ENCODE data around the gene OGDHL.
"Not testable (repeated sequence)": the region's sequence is repeated elsewhere in the genome, so short reads cannot be mapped to it uniquely, and the experiment has no call there.

The OGDHL gene

GRCh38 chr10:49761789-49762565, at the start of gene OGDHL:
Gene OGDHL (minus strand): TSS chr10:49762323. CDS start chr10:49758592, 3,731 bp downstream.
- peak; percentile 93 for DNase-seq (ENCODE audit: low spot score)
- FAIRE-seq: peak; percentile 96

GRCh38 chr10:49803988-49804387, 41.9 kb upstream of the OGDHL start:
- no peak for DNase-seq (ENCODE audit: low spot score)
- peak; percentile 59 for FAIRE-seq

- no peak for DNase-seq (ENCODE audit: low spot score)
- no peak for FAIRE-seq
These were observed 36.2 kb upstream of the OGDHL start for GRCh38 chr10:49798275-49798674.

GRCh38 chr10:49791100-49791499, 29.0 kb upstream of the OGDHL start:
- FAIRE-seq (no peak), DNase-seq (ENCODE audit: low spot score) (no peak)

GRCh38 chr10:49784681-49785080, 22.6 kb upstream of the OGDHL start:
- no peak for DNase-seq (ENCODE audit: low spot score)
- no peak for FAIRE-seq

GRCh38 chr10:49783645-49784044, 21.5 kb upstream of the OGDHL start:
- no peak for DNase-seq (ENCODE audit: low spot score)
- FAIRE-seq: no peak

GRCh38 chr10:49781247-49781646, 19.1 kb upstream of the OGDHL start:
- DNase-seq (ENCODE audit: low spot score) (no peak), FAIRE-seq (no peak)

- FAIRE-seq: no peak
- no peak for DNase-seq (ENCODE audit: low spot score)
These were observed 16.1 kb upstream of the OGDHL start for GRCh38 chr10:49778197-49778596.

GRCh38 chr10:49776851-49777250, 14.7 kb upstream of the OGDHL start:
- no peak for FAIRE-seq
- DNase-seq (ENCODE audit: low spot score): no peak

GRCh38 chr10:49775014-49775413, 12.9 kb upstream of the OGDHL start:
- FAIRE-seq: no peak
- DNase-seq (ENCODE audit: low spot score): no peak

- not testable (repeated sequence) for FAIRE-seq; DNase-seq (ENCODE audit: low spot score)
These were observed 10.8 kb upstream of the OGDHL start for GRCh38 chr10:49772944-49773343.

GRCh38 chr10:49771046-49771445, 8.9 kb upstream of the OGDHL start:
- DNase-seq (ENCODE audit: low spot score); FAIRE-seq: not testable (repeated sequence)

GRCh38 chr10:49769692-49770091, 7.6 kb upstream of the OGDHL start:
- FAIRE-seq (no peak), DNase-seq (ENCODE audit: low spot score) (no peak)

GRCh38 chr10:49768731-49769130, 6.6 kb upstream of the OGDHL start:
- FAIRE-seq (no peak), DNase-seq (ENCODE audit: low spot score) (no peak)

- no peak for FAIRE-seq
- no peak for DNase-seq (ENCODE audit: low spot score)
These were observed 6.2 kb upstream of the OGDHL start for GRCh38 chr10:49768329-49768728.

GRCh38 chr10:49767752-49768151, 5.6 kb upstream of the OGDHL start:
- FAIRE-seq (no peak), DNase-seq (ENCODE audit: low spot score) (no peak)

GRCh38 chr10:49766484-49766883, 4.4 kb upstream of the OGDHL start:
- DNase-seq (ENCODE audit: low spot score): no peak
- FAIRE-seq: no peak

- no peak for FAIRE-seq
These were observed 399 bp upstream of the OGDHL start for GRCh38 chr10:49762566-49762877.

GRCh38 chr10:49761201-49761788, 828 bp downstream of the OGDHL start:
- DNase-seq (ENCODE audit: low spot score) (no peak), FAIRE-seq (no peak)

More at GRCh38 chr10:49762566-49762877, 399 bp upstream of the OGDHL start:
- no peak for DNase-seq (ENCODE audit: low spot score)

GRCh38 chr10:49760789-49761188, 1.3 kb downstream of the OGDHL start:
- peak; percentile 30 for FAIRE-seq
- DNase-seq (ENCODE audit: low spot score): no peak

GRCh38 chr10:49759787-49760551, 2.2 kb downstream of the OGDHL start:
- no peak for DNase-seq (ENCODE audit: low spot score)
- no peak for FAIRE-seq

GRCh38 chr10:49758249-49758930, 3.7 kb downstream of the OGDHL start:
- DNase-seq (ENCODE audit: low spot score) (no peak), FAIRE-seq (no peak)

Data from urothelium cell line (cell line).